GM21723 (cell line): ENCODE data around the gene TNFSF13B.
"Not testable (repeated sequence)": the region's sequence is repeated elsewhere in the genome, so short reads cannot be mapped to it uniquely, and the experiment has no call there.

Source experiments
- ATAC-seq: cut with Tn5 transposase; IDR thresholded peaks from one replicate; pipeline ENCODE4 v1.9.1; 2021; ENCODE audit warnings: mild to moderate bottlenecking, moderate library complexity; ENCODE audit not compliant: unreplicated experiment

TNFSF13B gene, protein sequence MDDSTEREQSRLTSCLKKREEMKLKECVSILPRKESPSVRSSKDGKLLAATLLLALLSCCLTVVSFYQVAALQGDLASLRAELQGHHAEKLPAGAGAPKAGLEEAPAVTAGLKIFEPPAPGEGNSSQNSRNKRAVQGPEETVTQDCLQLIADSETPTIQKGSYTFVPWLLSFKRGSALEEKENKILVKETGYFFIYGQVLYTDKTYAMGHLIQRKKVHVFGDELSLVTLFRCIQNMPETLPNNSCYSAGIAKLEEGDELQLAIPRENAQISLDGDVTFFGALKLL

DNA sequence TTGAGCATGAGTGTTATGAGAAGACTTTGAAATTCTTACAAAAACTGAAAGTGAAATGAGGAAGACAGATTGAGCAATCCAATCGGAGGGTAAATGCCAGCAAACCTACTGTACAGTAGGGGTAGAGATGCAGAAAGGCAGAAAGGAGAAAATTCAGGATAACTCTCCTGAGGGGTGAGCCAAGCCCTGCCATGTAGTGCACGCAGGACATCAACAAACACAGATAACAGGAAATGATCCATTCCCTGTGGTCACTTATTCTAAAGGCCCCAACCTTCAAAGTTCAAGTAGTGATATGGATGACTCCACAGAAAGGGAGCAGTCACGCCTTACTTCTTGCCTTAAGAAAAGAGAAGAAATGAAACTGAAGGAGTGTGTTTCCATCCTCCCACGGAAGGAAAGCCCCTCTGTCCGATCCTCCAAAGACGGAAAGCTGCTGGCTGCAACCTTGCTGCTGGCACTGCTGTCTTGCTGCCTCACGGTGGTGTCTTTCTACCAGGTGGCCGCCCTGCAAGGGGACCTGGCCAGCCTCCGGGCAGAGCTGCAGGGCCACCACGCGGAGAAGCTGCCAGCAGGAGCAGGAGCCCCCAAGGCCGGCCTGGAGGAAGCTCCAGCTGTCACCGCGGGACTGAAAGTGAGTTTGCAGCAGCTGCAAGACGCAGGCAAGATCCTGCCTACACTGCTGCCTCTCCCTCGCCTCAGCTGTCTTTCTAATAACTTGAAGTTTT is at the start of gene TNFSF13B:
Gene TNFSF13B (plus strand): TSS at position 118 of the 728 bp plus-strand sequence. CDS start 178 bp downstream, at position 296.
- peak; percentile 76 for ATAC-seq

DNA sequence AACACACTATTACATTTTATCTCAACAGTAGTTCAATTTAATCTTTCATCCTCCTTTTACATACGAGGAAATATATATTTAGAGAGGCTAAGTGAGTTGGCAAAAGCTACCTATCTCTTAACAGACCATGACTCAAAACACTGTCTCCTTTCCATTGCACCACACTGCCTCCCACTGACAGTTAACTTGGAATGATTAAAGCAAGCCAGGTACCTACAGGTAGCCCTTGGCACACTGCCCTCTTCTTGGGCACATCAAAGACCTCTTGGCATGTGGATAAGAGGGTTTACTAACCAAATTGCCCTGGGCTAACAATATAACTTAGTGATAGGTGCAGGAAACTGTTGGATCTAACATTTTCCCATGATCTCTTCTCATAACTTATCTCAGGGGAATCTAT is 49.5 kb upstream of the TNFSF13B start:
- no peak for ATAC-seq

DNA sequence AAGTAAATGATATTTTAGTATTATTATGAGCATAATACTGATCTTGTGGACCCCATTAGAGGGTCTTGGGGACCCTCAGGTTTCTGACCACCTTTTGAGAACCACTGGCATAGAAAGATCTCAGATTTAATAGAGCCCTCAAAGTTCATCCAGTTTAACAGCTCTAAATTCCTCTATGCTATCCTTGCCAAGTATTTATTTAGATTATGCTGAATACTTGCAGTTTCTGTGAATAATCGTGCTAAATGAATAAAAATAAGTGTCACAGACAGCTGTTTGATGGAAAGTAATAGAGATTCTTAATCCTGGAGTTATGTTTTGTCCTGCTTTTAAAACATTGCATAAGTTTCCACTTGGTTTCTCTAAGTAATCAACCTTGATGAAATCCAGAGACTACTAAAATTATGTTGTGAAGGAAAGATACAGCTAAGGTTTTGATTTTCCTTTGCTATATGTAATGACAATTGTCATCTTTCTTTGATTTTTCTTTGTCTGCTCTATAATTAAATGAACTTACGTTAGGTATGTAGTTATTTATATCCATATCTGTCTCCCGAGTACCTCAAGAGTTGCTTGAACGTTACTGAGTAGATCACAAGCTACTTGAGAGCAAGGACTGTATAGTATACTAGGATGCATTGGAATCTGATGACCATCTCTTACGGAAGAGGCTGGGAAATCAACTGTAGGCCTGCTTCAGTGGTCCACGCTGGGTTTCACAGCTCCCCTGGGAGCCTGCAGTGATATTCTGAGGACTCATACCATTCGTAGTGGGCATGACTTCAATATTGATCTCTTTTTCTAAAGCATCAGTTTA is 45.6 kb upstream of the TNFSF13B start:
- ATAC-seq = no peak

DNA sequence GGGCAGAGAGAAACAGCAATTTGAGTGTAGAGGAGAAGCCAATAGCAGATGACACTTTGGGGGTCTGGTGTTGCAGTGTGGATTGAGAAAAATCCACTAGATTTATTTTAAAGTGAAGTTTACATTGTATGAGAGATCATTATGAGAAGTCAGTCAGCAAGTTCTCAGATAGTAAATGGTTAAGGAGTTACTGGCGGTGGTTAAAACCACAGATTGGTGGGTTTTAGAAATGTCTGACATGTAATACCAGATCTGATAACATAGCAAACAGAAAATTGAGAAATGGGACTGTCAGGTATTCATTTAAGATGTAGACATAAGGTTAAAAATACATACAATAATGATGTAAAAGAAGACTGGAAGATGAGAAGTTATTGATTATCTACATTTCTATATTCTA is 44.1 kb upstream of the TNFSF13B start:
- ATAC-seq = no peak

DNA sequence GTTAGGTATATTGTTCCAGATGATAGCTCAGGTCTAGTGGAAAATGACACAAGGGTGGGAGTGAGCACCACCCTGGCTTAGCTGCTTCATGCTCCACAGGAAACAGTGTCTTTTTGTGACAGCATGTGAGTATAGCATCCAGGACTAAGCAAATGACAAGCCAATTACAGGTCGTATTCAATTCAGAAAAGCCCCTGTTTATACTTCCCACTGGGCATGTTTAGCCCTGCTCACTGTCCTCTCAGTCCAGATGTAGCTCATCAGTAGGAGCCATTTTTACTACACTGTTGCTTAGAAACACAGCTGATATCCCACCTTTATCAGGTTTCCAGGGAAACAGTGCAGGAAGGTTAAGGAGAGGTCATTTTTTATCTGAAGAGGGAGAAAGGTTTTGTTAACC is 43.3 kb upstream of the TNFSF13B start:
- ATAC-seq = no peak

DNA sequence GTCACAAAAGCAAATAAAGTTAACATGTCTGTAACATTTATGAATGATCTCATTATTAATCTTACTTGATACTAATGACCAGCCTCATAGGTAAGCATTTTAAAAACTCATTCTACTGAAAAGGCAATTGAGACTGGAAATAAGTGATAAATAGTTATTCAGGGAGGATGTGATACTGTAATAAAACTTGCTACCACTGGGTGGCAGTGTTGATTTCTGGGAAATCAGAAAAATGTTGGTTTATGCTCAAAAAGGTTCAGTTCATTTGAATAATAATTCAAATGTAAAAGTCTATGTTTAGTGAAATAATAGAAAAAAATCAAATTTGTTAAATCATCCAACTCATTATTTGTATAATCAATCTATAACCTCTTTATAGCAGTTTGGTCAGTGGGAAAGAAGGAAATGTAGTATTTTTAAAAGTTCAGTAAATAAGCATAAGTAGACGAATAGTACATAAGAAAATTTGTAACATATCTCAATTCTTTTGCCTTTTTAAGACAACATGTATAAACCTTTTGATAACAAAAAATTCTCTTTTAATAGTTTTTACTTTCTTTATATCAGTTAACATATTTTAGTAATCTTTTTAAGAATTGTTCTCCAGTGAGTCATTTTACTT is 41.8 kb upstream of the TNFSF13B start:
- peak; percentile 42 for ATAC-seq

DNA sequence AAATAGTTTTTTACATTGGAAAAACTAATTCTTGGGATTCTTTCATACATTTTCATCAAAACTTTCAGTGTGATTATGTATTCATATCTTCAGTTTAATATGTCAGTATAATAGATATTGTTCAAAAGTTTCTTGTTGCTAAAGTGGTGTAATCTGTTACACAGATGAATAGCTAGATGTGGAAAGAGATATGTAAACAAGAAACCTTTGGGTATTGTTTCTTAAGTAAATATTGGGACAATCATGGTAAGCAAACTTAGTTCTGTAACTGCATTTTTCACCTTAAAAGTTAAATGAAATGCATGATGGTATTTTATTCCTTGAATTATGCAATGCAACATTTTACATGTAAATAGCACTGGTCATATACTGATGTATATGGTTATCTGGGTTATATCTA is 39.1 kb upstream of the TNFSF13B start:
- no peak for ATAC-seq

DNA sequence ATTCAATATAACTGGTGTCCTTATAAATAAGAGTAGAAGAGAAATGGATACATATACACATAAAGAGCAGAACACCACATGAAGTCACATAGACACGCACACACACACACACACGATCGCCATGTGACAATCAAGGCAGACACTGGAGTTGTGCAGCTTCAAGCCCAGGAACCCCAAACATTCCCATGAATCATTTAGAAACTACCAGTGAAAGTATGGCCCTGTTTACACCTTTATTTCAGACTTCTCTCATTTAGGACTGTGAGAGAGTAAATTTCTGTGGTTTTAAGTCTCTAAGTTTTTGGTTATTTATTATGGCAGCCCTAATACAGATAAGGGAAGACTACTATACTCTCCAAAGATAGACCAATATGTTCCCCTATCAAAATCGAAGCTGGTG is 20.4 kb upstream of the TNFSF13B start:
- no peak for ATAC-seq

DNA sequence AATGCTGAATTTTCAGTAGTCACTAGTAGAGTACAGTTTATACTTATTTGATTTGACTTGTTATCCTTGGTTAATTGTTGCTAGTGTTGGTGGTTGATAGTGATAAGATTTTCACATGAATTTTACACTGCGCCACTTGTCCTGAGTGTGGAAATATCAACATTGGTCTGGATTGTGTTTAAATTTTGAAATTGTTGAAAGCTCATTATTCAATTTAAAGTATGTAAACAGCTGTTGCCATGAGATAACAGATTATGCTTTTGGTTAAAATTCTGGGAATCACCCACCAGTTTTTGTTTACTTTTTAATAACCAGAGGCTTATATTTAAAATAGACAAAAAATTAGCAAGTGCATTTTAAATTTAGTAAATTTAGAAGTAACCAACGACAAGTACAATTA is 12.3 kb upstream of the TNFSF13B start:
- no peak for ATAC-seq

DNA sequence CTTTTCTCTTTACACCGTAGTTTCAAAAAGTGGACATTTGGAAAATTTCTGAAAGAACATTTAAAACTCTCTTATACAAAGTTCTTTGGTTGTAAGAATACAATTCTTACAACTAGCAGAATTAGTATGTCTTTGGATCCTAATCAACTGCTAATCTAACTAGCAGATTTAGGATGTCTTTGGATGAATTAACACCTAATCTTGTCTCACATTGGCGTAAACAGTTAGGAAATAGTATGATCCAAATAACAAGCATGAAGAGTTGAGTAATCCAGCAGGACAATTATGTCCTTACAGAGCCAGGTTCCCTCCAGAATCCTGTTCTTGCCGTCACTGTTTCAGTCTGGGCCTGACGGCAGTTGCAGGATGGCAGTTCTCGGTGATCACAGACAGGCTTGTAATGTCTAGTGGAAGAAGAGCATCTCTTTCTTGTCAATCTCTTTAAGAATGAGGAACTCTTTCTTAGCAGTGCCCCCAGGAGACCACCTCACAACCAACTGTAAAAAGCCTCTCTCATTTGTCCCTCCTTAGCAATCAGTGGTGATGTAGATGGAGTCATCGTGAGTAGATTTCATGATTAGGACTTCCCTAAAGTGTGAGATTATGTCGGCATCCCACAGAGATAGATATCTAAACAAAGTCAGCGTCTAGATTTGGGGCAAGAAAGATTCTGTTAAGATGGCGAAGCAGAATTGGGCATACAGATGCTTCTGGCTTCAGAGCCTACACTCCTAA is 5.7 kb upstream of the TNFSF13B start:
- no peak for ATAC-seq

DNA sequence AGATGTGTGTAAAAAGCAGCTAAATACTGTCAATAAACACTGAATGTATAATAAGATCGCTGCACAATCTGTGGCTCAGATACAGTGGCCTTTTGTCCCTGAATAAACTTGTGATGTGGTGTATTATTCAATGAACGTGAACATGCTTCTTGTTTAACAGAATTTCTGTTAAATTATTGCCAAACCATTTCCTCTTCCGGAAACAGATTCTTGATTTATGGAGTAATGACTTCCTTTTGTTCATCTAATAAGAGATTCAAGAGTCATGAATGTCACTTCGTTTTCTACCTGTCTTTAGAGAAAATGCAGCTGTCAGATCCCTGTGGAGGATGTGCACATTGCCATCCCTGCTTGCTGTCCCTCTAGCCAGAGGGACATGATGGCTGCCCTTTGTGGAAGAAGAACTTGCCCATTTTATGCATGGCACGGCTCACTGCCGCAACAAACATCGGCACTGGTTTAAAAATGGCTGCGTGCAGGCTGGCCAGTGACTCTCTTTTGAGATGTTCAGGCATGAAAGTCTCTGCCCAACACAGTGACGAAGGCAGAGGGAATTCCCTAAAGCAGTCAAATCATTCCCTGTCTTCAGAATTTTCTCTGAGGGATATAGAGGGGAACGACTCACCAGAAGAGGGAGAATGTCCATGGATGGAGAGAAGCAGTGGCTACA is 3.1 kb upstream of the TNFSF13B start:
- ATAC-seq = no peak

DNA sequence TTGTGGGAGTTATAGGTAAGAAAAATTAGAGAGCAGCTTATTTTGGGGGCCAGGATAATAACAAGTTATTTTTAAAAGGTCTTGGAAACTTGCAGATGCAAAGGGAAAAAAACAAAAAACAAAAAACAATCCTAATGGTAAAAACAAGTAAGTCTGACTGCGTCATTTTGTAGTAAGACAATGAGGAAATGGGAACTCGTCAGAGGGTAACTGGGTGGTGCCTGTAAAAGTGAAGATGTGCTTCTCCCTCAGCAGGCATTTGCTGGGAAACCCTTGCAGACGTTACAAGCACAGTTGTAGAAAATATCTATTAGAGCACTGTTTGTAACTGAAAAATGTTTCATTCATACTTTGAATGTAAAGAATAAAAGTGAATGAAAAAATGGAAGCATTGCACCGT is 2.2 kb upstream of the TNFSF13B start:
- ATAC-seq = no peak

DNA sequence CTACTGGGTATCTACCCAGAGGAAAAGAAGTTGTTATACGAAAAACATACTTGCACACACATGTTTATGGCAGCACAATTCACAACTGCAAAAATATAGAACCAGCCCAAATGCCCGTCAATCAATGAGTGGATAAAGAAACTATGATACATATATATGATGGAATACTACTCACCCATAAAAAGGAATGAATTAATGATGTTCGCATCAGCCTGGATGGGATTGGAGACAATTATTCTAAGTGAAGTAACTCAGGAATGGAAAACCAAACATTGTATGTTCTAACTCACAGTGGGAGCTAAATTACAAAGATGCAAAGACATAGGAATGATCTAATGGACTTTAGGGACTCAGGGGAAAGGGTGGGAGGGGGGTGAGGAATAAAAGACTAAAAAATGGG is 1.7 kb upstream of the TNFSF13B start:
- ATAC-seq = not testable (repeated sequence)

DNA sequence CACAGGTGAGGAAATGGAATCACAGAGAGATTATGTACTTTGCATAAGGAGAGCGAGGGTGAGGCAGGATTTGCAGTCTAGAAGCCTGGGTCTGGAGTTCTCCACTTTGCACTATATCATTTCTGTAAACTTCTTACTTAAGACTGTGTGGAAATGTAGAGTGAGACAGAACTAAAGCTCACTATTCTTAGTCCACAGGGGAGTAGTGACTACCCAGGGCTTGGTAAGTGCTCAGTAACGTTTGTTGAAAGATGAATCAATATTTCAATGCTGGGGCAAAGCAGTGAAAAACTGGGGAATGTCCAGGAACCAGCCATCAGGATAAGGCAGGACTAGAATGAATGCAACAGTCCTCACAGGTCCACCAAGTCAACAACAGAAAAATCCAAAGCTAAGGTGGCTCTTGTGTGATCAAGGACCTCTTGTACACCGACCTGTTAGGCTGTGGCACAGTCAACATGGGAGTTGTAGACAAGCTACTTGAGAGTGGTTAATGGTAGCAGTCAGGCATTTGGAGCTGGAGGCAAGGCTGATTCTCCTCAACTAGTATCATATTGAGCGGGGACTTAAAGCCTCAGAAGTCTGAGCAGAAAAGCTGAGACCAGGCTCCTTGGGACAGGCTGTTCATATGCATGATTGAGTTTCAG is 929 bp upstream of the TNFSF13B start:
- peak; percentile 11 for ATAC-seq

DNA sequence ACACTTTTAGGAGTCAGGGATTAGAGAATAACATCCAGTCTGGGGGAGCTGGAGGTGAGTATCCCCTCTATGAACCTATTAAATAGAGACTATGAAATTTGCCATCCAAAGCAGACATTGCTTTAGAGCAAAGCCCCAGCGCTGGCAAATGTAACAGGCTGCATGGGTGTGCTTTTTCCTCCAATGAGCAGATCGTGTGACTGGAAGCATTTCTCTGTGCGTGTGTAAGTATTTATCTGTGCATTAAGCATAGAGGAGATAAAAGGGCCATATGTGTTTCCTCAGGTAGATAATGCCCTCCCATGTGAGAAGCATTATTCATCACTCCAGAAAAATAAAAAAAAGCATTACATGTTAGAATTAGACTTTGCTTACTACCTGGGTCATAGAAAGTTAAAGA is 924 bp downstream of the TNFSF13B start:
- ATAC-seq = peak; percentile 21

DNA sequence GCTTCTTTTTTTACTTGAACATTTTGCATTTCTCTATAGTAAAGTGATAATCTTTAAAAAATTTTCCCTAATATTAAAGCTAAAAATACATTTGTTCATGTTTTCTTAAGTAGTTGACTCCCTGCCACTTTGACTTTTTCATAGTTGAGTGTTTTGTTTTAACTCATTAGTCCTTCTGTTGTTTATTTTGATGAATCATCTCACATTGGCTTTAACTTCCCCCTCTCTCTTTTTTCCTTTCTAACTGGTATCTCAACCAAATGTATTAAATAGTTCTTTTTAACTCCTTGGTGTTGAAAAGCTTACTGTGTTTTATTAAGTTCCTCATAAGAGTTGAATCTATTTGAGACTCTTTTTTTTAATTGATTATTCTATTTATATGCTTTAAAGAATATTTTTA is 2.8 kb downstream of the TNFSF13B start:
- no peak for ATAC-seq

DNA sequence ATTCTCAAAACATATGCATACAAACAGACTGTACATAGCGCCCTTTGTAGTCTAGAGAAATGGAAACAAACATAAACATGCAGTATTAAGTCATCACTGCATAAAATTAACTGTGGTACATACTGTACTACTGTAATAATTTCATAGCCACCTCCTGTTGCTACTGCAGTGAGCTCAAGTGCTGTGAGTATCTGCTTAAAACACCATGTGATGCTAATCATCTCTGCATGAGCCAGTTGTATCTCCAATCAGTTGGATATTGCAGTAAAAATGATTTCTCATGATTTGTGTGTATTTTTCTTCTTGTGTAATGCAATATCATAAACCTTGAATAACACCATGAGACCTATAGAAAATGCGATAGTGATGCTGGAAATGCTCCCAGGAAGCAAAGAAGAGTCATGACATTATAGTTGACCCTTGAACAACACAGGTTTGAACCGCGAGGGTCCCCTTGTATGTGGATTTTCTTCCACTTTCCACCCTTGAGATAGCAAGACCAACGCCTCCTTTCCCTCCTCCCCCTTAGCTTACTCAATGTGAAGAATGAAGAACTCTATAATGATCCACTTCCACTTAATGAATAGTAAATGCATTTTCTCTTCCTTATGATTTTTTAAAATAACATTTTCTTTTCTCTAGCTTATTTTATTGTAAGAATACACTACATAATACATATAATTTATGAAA is 4.1 kb downstream of the TNFSF13B start:
- ATAC-seq = no peak

DNA sequence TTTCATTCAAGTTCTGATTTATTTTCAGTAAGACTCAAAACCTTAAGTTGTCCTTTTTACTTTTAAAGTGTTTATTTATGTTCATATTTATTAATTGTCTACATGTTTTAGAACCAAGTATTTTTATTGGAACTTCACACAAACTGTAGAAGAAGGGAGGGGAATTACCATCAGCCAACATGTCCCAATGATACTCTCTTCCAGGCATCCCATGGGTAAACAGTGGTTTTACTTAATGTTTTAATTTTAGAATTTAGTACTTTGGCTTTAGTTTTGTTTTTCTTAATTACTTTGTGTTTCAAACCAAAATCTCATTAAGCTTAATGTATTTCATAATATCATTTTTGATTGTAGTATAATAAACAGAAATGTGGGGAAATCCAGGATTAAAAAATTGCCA is 5.2 kb downstream of the TNFSF13B start:
- ATAC-seq = no peak

DNA sequence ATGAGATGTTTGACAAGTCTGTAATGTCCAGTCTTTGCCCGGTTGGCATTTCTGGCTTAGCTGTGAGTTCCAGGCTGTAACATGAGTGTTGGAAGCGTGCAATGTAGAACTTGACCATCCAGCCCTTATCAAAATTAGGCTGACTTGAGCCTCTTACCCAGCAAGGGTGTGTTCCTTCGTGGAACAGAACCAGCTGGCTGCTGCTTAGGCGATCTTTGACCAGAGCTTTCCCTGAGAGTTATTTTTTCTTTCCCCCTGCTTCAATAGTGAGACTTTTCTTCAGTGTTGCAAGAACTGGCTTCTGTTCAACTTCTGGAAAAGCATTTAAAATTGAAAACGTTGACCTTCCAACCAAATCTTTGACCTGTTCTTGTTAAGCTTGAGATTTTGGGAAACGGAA is 6.5 kb downstream of the TNFSF13B start:
- no peak for ATAC-seq
